ENCODE results near the gene MYL6. TPM values are rescaled to one million over a fixed set of nuclear protein-coding genes. Genes with fewer than 3 reads are reported as not detected.

MYL6 gene
- total and polyA plus RNA-seq, 9 of the 15 experiments (the other 6 are each of a cell fraction or from before 2014, with no cell fraction given), result 557 to 1,664 (median 958) TPM

- no peak for TF ChIP-seq ZNF318 (IDR thresholded peaks at IDR 0.05; ENCODE audit: borderline replicate concordance in 1 of 2, low read depth in 1 of 2)
- TF ChIP-seq STAT5A (IDR thresholded peaks at IDR 0.05; ENCODE audit: borderline replicate concordance, low read length), result no peak
- TF ChIP-seq GTF2A2 (tag; IDR thresholded peaks at IDR 0.05), result no peak
- TF ChIP-seq, protein P1, sequence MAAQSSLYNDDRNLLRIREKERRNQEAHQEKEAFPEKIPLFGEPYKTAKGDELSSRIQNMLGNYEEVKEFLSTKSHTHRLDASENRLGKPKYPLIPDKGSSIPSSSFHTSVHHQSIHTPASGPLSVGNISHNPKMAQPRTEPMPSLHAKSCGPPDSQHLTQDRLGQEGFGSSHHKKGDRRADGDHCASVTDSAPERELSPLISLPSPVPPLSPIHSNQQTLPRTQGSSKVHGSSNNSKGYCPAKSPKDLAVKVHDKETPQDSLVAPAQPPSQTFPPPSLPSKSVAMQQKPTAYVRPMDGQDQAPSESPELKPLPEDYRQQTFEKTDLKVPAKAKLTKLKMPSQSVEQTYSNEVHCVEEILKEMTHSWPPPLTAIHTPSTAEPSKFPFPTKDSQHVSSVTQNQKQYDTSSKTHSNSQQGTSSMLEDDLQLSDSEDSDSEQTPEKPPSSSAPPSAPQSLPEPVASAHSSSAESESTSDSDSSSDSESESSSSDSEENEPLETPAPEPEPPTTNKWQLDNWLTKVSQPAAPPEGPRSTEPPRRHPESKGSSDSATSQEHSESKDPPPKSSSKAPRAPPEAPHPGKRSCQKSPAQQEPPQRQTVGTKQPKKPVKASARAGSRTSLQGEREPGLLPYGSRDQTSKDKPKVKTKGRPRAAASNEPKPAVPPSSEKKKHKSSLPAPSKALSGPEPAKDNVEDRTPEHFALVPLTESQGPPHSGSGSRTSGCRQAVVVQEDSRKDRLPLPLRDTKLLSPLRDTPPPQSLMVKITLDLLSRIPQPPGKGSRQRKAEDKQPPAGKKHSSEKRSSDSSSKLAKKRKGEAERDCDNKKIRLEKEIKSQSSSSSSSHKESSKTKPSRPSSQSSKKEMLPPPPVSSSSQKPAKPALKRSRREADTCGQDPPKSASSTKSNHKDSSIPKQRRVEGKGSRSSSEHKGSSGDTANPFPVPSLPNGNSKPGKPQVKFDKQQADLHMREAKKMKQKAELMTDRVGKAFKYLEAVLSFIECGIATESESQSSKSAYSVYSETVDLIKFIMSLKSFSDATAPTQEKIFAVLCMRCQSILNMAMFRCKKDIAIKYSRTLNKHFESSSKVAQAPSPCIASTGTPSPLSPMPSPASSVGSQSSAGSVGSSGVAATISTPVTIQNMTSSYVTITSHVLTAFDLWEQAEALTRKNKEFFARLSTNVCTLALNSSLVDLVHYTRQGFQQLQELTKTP (IDR thresholded peaks at IDR 0.05; ENCODE audit: low read depth in 1 of 2, partially characterized antibody in 2 of 2), result peak in 1 of 2 experiments; percentile 6
- TF ChIP-seq PRDM10 (IDR thresholded peaks at IDR 0.05; ENCODE audit: partially characterized antibody), result peak; percentile 43
- no peak; the same call in 1 of the 2 replicates for TF ChIP-seq ZNF263 (CRISPR knock-in tag; IDR thresholded peaks at IDR 0.05; ENCODE audit: borderline replicate concordance)
- TF ChIP-seq, protein P2, sequence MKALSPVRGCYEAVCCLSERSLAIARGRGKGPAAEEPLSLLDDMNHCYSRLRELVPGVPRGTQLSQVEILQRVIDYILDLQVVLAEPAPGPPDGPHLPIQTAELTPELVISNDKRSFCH (CRISPR knock-in tag; IDR thresholded peaks at IDR 0.05), result no peak
- TF ChIP-seq, protein P2 (tag; IDR thresholded peaks at IDR 0.05), result no peak
- no peak for TF ChIP-seq MTA2 (IDR thresholded peaks at IDR 0.05; ENCODE audit: low read depth)
These were observed 28.8 kb upstream of the MYL6 start (continued) for GRCh38 chr12:56129206-56129941.

Data from K562 (cell line).